Measurements from ENCODE around the gene GALNT10. TPM values are rescaled to one million over a fixed set of nuclear protein-coding genes. Genes with fewer than 3 reads are reported as not detected.

The GALNT10 gene
- total RNA-seq, 1 donor from 2014 or later: 23.5 TPM

DNA sequence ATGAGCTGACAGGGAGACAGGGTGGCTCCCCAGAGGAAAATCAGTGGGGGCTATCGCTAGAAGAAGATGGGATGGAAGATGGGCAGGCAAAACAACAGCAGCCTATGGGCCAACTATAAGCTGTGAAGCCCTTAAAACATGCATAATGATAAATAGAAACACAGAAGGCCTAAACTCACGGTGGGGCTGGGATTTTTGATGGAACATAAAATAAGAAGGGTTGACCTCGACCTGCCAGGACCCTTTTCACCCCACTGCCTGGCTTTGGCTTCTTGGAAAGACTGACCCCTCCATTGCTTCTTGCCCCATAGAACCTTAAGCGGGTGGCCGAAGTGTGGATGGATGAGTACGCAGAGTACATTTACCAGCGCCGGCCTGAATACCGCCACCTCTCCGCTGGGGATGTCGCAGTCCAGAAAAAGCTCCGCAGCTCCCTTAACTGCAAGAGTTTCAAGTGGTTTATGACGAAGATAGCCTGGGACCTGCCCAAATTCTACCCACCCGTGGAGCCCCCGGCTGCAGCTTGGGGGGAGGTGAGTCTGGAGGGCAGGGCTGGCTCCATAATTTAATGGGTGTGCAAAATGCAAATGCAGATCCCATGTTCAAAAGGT, 218.8 kb downstream of the GALNT10 start:
- no peak for DNase-seq (ENCODE audit: low read depth)
- TF ChIP-seq, protein P1, sequence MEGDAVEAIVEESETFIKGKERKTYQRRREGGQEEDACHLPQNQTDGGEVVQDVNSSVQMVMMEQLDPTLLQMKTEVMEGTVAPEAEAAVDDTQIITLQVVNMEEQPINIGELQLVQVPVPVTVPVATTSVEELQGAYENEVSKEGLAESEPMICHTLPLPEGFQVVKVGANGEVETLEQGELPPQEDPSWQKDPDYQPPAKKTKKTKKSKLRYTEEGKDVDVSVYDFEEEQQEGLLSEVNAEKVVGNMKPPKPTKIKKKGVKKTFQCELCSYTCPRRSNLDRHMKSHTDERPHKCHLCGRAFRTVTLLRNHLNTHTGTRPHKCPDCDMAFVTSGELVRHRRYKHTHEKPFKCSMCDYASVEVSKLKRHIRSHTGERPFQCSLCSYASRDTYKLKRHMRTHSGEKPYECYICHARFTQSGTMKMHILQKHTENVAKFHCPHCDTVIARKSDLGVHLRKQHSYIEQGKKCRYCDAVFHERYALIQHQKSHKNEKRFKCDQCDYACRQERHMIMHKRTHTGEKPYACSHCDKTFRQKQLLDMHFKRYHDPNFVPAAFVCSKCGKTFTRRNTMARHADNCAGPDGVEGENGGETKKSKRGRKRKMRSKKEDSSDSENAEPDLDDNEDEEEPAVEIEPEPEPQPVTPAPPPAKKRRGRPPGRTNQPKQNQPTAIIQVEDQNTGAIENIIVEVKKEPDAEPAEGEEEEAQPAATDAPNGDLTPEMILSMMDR (conservative IDR thresholded peaks at IDR 0.05; ENCODE audit: low read depth, low read length): no peak
- no peak overlapping the region for H3K4me3 ChIP-seq (ENCODE audit: low read depth, low read length)

GRCh38 chr5:154410008-154410407, 219.5 kb downstream of the GALNT10 start:
- no peak overlapping the region for H3K4me3 ChIP-seq (ENCODE audit: low read depth, low read length)
- no peak for DNase-seq (ENCODE audit: low read depth)
- TF ChIP-seq, protein P1 (conservative IDR thresholded peaks at IDR 0.05; ENCODE audit: low read depth, low read length): no peak

DNA sequence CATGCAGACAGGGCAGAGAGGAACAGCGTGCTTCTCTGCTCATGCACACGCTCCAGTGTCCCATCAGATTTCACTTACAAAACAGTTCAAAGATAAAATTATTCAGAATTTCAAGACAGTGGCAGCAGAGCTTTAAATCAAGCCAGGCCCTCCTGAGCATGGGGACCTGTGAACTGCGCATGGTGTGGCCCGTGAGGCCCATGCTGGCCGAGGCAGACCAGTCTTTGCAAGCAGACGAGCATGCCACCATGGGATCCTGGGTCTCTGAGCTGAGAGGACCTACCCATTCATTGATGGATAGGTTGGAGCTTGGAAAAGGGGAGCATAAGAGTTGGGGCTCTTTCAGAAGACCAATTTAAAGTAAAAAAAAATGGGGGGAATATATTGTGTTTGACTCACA, 220.3 kb downstream of the GALNT10 start:
- DNase-seq (ENCODE audit: low read depth): no peak
- TF ChIP-seq, protein P1 (conservative IDR thresholded peaks at IDR 0.05; ENCODE audit: low read depth, low read length): no peak
- no peak overlapping the region for H3K4me3 ChIP-seq (ENCODE audit: low read depth, low read length)

GRCh38 chr5:154411338-154411737, 220.8 kb downstream of the GALNT10 start:
- no peak overlapping the region for H3K4me3 ChIP-seq (ENCODE audit: low read depth, low read length)
- TF ChIP-seq, protein P1 (conservative IDR thresholded peaks at IDR 0.05; ENCODE audit: low read depth, low read length): no peak
- no peak for DNase-seq (ENCODE audit: low read depth)

DNA sequence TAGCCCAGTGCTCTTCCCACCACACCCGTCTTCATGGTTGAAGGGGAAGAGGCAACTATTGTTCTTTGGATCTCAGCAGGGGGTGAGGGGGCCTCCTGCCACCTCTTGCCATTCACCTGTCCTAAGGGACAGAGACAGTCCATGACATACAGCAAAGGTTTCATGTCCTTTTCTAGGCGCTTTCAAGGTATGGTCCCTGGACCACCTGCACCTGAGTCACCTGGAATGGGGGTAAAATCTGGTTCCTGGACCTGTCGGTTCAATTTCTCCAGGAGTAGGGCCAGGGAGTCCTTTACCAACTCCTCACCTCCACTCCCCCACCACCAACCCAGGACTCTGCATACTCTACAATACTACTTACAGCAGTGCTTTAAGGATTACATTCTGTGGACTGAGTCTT, 221.8 kb downstream of the GALNT10 start:
- DNase-seq (ENCODE audit: low read depth): no peak
- TF ChIP-seq, protein P1 (conservative IDR thresholded peaks at IDR 0.05; ENCODE audit: low read depth, low read length): no peak
- H3K4me3 ChIP-seq (ENCODE audit: low read depth, low read length): no peak overlapping the region

- no peak overlapping the region for H3K4me3 ChIP-seq (ENCODE audit: low read depth, low read length)
- TF ChIP-seq, protein P1 (conservative IDR thresholded peaks at IDR 0.05; ENCODE audit: low read depth, low read length): no peak
- DNase-seq (ENCODE audit: low read depth): no peak
Observed at GRCh38 chr5:154412925-154413324, 222.4 kb downstream of the GALNT10 start.

GRCh38 chr5:154415114-154415513, 224.6 kb downstream of the GALNT10 start:
- TF ChIP-seq, protein P1 (conservative IDR thresholded peaks at IDR 0.05; ENCODE audit: low read depth, low read length): no peak
- H3K4me3 ChIP-seq (ENCODE audit: low read depth, low read length): no peak overlapping the region

More at GRCh38 chr5:154415114-154415513, 224.6 kb downstream of the GALNT10 start:
- no peak for DNase-seq (ENCODE audit: low read depth)
